A549 treated with GW870086 at 1 μM for 4 hours (cell line): ENCODE measurements around the gene SPDYE6. TPM values are rescaled to one million over a fixed set of nuclear protein-coding genes. Genes with fewer than 3 reads are reported as not detected.

Experiments used
- total RNA-seq: library from RNA; stranded (reverse); fragments of 200-300 nt; extraction: Qiagen RNA extraction; gene quantifications from 5 replicates; pipeline ENCODE4 v1.2.3, GENCODE V29; 2022; ENCODE audit warnings: low read depth

The SPDYE6 gene
- not detected in 5 replicates for total RNA-seq

GRCh38 chr7:102356344-102356743, at the start of gene SPDYE6:
SPDYE6 (minus strand) TSS chr7:102356444; CDS start chr7:102356023, 421 bp downstream.

GRCh38 chr7:102395873-102396709, 39.8 kb upstream of the SPDYE6 start, which contains the start of gene PRKRIP1:
PRKRIP1 (plus strand) TSS chr7:102396363; CDS start chr7:102396412, 49 bp downstream.

Other genes starting within 250 kb of the SPDYE6 start
- 2.1 to 3.8 TPM (median 3.6 TPM) in 5 replicates for gene SH2B2, start 69.6 kb downstream of the SPDYE6 start, total RNA-seq
- 21.2 to 24.5 TPM (median 23.0 TPM) in 5 replicates for gene PRKRIP1, start 39.9 kb upstream of the SPDYE6 start, total RNA-seq
- gene ORAI2, start 77.1 kb upstream of the SPDYE6 start, total RNA-seq: 29.7 to 36.7 TPM (median 32.1 TPM) in 5 replicates
- gene ALKBH4, start 108.4 kb upstream of the SPDYE6 start, total RNA-seq: 9.1 to 14.4 TPM (median 11.4 TPM) in 5 replicates
- gene LRWD1, start 108.5 kb upstream of the SPDYE6 start, total RNA-seq: 25.5 to 31.2 TPM (median 29.0 TPM) in 5 replicates
- gene POLR2J, start 122.5 kb upstream of the SPDYE6 start, total RNA-seq: 103 to 112 TPM (median 105 TPM) in 5 replicates
- 1.1 to 2.4 TPM (median 2.1 TPM) in 5 replicates for gene RASA4B, start 161.3 kb upstream of the SPDYE6 start, total RNA-seq
- gene UPK3BL2, start 187.3 kb upstream of the SPDYE6 start, total RNA-seq: 1.3 to 3.3 TPM (median 2.3 TPM) in 5 replicates
- not detected in 5 replicates for gene SPDYE2, start 194.8 kb upstream of the SPDYE6 start, total RNA-seq
- 14.5 to 41.0 TPM (median 36.3 TPM) in 5 replicates for gene POLR2J3, start 216.1 kb upstream of the SPDYE6 start, total RNA-seq